Measurements from ENCODE around the gene TACR2. TPM values are rescaled to one million over a fixed set of nuclear protein-coding genes. Genes with fewer than 3 reads are reported as not detected.
A peak's percentile ranks its signal among the peaks of the same experiment; 100 is the strongest.

The TACR2 gene
- total RNA-seq, 1 donor from 2014 or later, result not detected

- DNase-seq, result no peak
- peaks cover 21% of the 10 kb centered on the region for H3K4me1 Mint-ChIP-seq (ENCODE audit: low read depth, unreplicated experiment)
- no peak overlapping the region for H3K27ac Mint-ChIP-seq (ENCODE audit: unreplicated experiment)
- no peaks in the 10 kb centered on the region for H3K36me3 Mint-ChIP-seq (ENCODE audit: unreplicated experiment)
- peaks cover 7% of the 10 kb centered on the region for H3K9me3 Mint-ChIP-seq (ENCODE audit: unreplicated experiment)
- H3K4me3 Mint-ChIP-seq (ENCODE audit: unreplicated experiment), result no peak overlapping the region
- no peaks in the 10 kb centered on the region for H3K27me3 Mint-ChIP-seq (ENCODE audit: unreplicated experiment)
- no peak for TF ChIP-seq CTCF (IDR thresholded peaks at IDR 0.05; ENCODE audit: partially characterized antibody, unreplicated experiment)
Measured at GRCh38 chr10:69445041-69445440, 28.3 kb upstream of the TACR2 start.

GRCh38 chr10:69443354-69443753 is 26.6 kb upstream of the TACR2 start:
- no peak for TF ChIP-seq CTCF (IDR thresholded peaks at IDR 0.05; ENCODE audit: partially characterized antibody, unreplicated experiment)
- no peaks in the 10 kb centered on the region for H3K36me3 Mint-ChIP-seq (ENCODE audit: unreplicated experiment)
- H3K27ac Mint-ChIP-seq (ENCODE audit: unreplicated experiment), result no peak overlapping the region
- H3K4me1 Mint-ChIP-seq (ENCODE audit: low read depth, unreplicated experiment), result peaks cover 27% of the 10 kb centered on the region
- no peaks in the 10 kb centered on the region for H3K27me3 Mint-ChIP-seq (ENCODE audit: unreplicated experiment)
- H3K4me3 Mint-ChIP-seq (ENCODE audit: unreplicated experiment), result no peak overlapping the region
- peaks cover 7% of the 10 kb centered on the region for H3K9me3 Mint-ChIP-seq (ENCODE audit: unreplicated experiment)
- DNase-seq, result no peak

- peaks cover under 1% of the 10 kb centered on the region for H3K27me3 Mint-ChIP-seq (ENCODE audit: unreplicated experiment)
- TF ChIP-seq CTCF (IDR thresholded peaks at IDR 0.05; ENCODE audit: partially characterized antibody, unreplicated experiment), result no peak
- no peak overlapping the region for H3K4me3 Mint-ChIP-seq (ENCODE audit: unreplicated experiment)
- H3K27ac Mint-ChIP-seq (ENCODE audit: unreplicated experiment), result no peak overlapping the region
- H3K4me1 Mint-ChIP-seq (ENCODE audit: low read depth, unreplicated experiment), result peaks cover 37% of the 10 kb centered on the region
- no peak for DNase-seq
- peaks cover 5% of the 10 kb centered on the region for H3K36me3 Mint-ChIP-seq (ENCODE audit: unreplicated experiment)
- peaks cover 4% of the 10 kb centered on the region for H3K9me3 Mint-ChIP-seq (ENCODE audit: unreplicated experiment)
Measured at GRCh38 chr10:69439813-69440506, 23.2 kb upstream of the TACR2 start.

GRCh38 chr10:69439350-69439739 is 22.6 kb upstream of the TACR2 start:
- H3K27ac Mint-ChIP-seq (ENCODE audit: unreplicated experiment), result peak overlapping the region; percentile 43
- peaks cover 2% of the 10 kb centered on the region for H3K27me3 Mint-ChIP-seq (ENCODE audit: unreplicated experiment)
- DNase-seq, result no peak
- peaks cover 7% of the 10 kb centered on the region for H3K36me3 Mint-ChIP-seq (ENCODE audit: unreplicated experiment)
- H3K4me1 Mint-ChIP-seq (ENCODE audit: low read depth, unreplicated experiment), result peaks cover 37% of the 10 kb centered on the region
- TF ChIP-seq CTCF (IDR thresholded peaks at IDR 0.05; ENCODE audit: partially characterized antibody, unreplicated experiment), result no peak
- H3K9me3 Mint-ChIP-seq (ENCODE audit: unreplicated experiment), result peaks cover 4% of the 10 kb centered on the region
- H3K4me3 Mint-ChIP-seq (ENCODE audit: unreplicated experiment), result no peak overlapping the region

GRCh38 chr10:69438536-69439349 is 22.0 kb upstream of the TACR2 start:
- DNase-seq, result no peak
- H3K36me3 Mint-ChIP-seq (ENCODE audit: unreplicated experiment), result peaks cover 12% of the 10 kb centered on the region

More at GRCh38 chr10:69438536-69439349, 22.0 kb upstream of the TACR2 start:
- no peak overlapping the region for H3K4me3 Mint-ChIP-seq (ENCODE audit: unreplicated experiment)
- H3K4me1 Mint-ChIP-seq (ENCODE audit: low read depth, unreplicated experiment), result peaks cover 37% of the 10 kb centered on the region
- peaks cover 3% of the 10 kb centered on the region for H3K9me3 Mint-ChIP-seq (ENCODE audit: unreplicated experiment)
- peaks cover 2% of the 10 kb centered on the region for H3K27me3 Mint-ChIP-seq (ENCODE audit: unreplicated experiment)
- no peak for TF ChIP-seq CTCF (IDR thresholded peaks at IDR 0.05; ENCODE audit: partially characterized antibody, unreplicated experiment)
- H3K27ac Mint-ChIP-seq (ENCODE audit: unreplicated experiment), result no peak overlapping the region
